AG09309 (cell line): ENCODE data around the gene IQCM.

Source experiments
- DNase-seq: peaks from one replicate; pipeline ENCODE4 v3.0.0-alpha.2; 2010; ENCODE audit warnings: low read depth
- H3K4me3 ChIP-seq: 2 replicates; pipeline ENCODE4 v1.5.1; 2011; ENCODE audit warnings: mild to moderate bottlenecking, low read depth, low read length, moderate library complexity; ENCODE audit not compliant: control insufficient read depth
- CTCF ChIP-seq: IDR thresholded peaks from 2 replicates; pipeline ENCODE4 v1.5.1; 2011; ENCODE audit warnings: mild to moderate bottlenecking, low read depth, low read length, inconsistent platforms; ENCODE audit not compliant: insufficient read depth, control insufficient read depth; ENCODE audit errors: missing control alignments

The IQCM gene

DNA sequence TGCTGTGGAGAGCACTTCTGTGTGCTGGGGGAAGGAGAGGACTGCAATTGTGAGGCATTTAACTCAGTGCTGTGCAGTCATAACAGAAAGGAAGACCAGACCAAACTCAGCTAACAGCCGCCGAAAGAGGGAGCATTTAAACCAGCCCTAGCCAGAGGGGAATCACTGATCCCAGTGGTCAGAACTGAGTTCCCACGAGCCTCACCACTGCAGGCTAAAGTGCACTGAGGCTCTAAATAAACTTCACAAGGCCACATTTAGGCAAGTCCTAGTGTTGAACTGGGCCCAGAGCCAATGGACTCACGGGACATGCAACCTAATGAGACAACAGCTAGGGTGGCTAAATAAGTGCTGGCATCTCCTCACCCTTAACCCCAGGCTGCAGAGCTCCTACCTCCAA lies 20.4 kb downstream of the IQCM start:
- no peak for TF ChIP-seq CTCF
- H3K4me3 ChIP-seq = no peak overlapping the region
- no peak for DNase-seq

- DNase-seq = no peak
- no peak overlapping the region for H3K4me3 ChIP-seq
- TF ChIP-seq CTCF = no peak
Observed at GRCh38 chr4:149794352-149794751, 21.3 kb downstream of the IQCM start.

- no peak for TF ChIP-seq CTCF
- no peak for DNase-seq
- H3K4me3 ChIP-seq = no peak overlapping the region
Observed at GRCh38 chr4:149793459-149793858, 22.2 kb downstream of the IQCM start.

DNA sequence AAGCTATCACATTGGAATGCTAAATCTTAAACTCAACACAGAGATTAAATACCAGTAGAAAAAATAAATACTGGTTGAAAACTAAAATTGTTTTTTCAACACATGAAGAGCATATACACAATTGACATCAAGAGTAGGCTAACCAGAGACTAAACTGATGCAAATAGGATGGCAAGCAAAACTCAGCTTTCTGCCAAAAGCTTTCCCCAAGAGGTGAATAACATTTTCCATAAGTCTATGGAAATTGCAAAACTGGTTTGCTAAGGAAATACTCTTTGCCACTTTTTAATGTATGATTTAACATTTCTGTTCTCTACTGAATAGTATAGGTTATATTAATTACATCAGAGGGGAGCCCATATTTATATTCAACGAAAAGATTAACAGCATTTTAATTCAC lies 23.8 kb downstream of the IQCM start:
- TF ChIP-seq CTCF = no peak
- no peak overlapping the region for H3K4me3 ChIP-seq
- DNase-seq = no peak

DNA sequence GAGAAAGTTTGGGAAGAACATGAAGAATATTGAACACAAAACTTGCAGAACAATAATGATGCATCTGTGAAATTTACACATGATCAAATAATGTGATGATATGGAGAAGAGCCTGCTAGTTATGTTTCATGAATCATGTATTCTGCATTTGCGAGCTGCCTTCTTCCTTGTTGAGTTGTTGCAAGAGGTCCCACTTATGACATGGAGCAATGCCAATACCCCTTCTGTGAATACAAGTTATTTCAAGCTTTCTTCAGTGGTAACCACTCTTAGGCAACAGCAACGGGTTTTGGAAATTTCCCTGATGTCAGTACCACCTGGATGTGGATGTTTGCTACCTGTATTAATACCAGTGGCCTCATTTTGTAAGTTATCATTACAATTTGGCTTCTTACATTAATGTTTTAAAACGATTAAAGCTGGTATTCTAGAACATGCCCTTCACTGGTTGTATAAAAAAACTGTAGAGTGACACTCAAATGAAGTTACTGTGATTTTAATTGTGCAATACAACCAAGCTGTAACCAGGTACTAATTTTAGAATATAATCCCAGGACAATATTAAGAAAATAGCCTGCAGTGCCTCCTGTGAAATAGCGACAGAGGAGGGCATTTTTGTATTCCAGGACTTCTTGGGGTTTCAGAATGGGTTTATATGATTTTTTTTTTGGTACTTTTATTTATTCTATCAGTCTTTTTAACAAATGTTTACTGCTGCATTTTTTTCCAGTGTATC lies 25.3 kb downstream of the IQCM start:
- no peak overlapping the region for H3K4me3 ChIP-seq
- peak; percentile 45 for DNase-seq
- no peak for TF ChIP-seq CTCF

- no peak for TF ChIP-seq CTCF
- H3K4me3 ChIP-seq = no peak overlapping the region
- DNase-seq = no peak
Observed at GRCh38 chr4:149788300-149788699, 27.3 kb downstream of the IQCM start.

DNA sequence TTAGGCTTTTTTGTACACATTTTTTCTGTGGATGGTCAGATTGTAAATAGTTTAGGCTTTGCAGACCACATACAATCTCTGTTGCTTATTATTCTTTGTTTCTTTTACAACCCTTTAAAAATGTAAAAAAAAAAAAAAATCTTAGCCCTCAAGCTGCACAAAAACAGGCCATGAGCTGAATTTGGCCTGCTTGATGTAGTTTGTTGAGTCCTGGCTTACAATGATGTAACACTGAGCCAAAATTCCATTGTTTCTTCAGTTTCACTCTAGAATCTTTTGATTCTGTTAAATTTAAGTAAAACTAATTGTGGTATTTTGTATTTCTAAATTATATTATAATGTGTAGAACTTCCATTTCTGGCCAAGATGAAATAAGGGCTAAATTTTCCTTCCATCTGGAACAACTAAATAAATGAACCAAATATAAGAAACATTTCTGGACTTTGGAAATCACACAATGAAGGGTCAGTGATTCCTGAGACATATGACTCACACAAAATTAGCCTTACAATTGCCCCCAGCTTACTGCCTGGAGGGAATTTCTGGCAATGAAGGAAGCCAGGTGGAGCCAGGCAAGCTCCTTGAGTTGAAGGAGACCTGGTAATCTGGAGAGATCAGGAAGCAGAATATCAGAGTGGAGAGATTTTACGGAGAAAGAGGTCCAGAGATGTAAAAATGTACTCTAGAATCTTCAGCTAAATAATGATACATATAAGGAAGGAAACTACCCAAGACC lies 29.8 kb downstream of the IQCM start:
- TF ChIP-seq CTCF = no peak
- H3K4me3 ChIP-seq = no peak overlapping the region
- DNase-seq = peak; percentile 66
